SU-DHL-6 (cell line): ENCODE data around the gene SPTAN1.

Experiments
- EZH2phosphoT487 ChIP-seq: fragments of 200-600 bp; sonication (generic), shearing (Covaris generic); conservative IDR thresholded peaks from 2 replicates; pipeline ENCODE4 v1.6.1; 2018; ENCODE audit warnings: mild to moderate bottlenecking, antibody characterized with exemption, low read length, moderate library complexity, mixed read lengths
- TF ChIP-seq, protein P1 (sequence below): fragments of 200-600 bp; sonication (generic); IDR thresholded peaks from one replicate; pipeline ENCODE4 v1.5.1; 2017; ENCODE audit warnings: antibody characterized with exemption, mild to moderate bottlenecking, low read length, moderate library complexity; ENCODE audit not compliant: insufficient read depth, poor library complexity, severe bottlenecking

- TF ChIP-seq, protein P1, sequence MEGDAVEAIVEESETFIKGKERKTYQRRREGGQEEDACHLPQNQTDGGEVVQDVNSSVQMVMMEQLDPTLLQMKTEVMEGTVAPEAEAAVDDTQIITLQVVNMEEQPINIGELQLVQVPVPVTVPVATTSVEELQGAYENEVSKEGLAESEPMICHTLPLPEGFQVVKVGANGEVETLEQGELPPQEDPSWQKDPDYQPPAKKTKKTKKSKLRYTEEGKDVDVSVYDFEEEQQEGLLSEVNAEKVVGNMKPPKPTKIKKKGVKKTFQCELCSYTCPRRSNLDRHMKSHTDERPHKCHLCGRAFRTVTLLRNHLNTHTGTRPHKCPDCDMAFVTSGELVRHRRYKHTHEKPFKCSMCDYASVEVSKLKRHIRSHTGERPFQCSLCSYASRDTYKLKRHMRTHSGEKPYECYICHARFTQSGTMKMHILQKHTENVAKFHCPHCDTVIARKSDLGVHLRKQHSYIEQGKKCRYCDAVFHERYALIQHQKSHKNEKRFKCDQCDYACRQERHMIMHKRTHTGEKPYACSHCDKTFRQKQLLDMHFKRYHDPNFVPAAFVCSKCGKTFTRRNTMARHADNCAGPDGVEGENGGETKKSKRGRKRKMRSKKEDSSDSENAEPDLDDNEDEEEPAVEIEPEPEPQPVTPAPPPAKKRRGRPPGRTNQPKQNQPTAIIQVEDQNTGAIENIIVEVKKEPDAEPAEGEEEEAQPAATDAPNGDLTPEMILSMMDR = no peak
- no peak for TF ChIP-seq EZH2phosphoT487
Measured at GRCh38 chr9:128636556-128637530, 84.5 kb downstream of the SPTAN1 start.
